Measurements from ENCODE around the gene MTHFSD.
"Not testable (repeated sequence)": the region's sequence is repeated elsewhere in the genome, so short reads cannot be mapped to it uniquely, and the experiment has no call there.

The MTHFSD gene

DNA sequence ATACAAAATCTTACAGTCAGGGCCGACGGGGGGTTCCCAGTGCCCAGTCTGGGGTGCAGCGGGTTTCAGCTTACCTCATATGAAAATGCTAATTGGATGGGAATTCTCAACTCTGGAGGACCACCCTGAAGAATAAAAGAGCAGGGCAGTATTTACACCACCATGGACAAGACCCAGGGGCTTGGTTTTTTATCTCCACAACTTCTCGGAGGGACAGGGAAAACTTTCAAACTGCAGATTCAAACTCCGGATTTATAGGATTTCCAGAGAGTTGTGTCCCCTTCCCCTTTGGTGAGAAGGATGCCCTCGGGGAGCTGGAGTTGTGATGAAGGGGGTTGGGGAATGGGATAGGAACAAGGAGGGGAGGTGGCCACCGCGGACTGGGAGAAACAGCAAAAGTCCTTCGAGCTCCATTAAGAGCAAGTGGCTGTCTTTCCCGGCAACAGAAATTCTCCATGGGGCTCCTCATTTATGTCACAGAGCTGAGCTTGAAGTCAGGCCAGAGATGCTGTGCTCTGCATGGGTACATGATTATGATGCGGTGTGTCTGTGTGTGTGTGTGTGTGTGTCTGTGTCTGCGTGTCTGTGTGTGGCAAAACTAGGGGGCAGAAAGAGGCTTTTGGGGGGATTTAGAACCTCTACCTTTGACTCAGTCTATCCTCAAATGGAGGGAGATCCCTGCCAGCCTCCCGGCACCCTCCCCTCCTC lies 39.0 kb upstream of the MTHFSD start:
- H3K36me3 ChIP-seq (ENCODE audit: insufficient read depth, low read length) = no peaks in the 10 kb centered on the region
- no peaks in the 10 kb centered on the region for H3K4me1 ChIP-seq (ENCODE audit: insufficient read depth, low read length)
- no peaks in the 10 kb centered on the region for H3K27me3 ChIP-seq (ENCODE audit: insufficient read depth, low read length)
- H3K9ac ChIP-seq (ENCODE audit: low read depth, low read length) = no peak overlapping the region
- H3K4me3 ChIP-seq (ENCODE audit: low read length) = no peak overlapping the region
- H3K9me3 ChIP-seq (ENCODE audit: insufficient read depth, low read depth, low read length) = no peaks in the 10 kb centered on the region
- 76% methylated on average over 13 of the region's 13 CpGs for WGBS
- no peak overlapping the region for H3K27ac ChIP-seq (ENCODE audit: low read depth, low read length)

DNA sequence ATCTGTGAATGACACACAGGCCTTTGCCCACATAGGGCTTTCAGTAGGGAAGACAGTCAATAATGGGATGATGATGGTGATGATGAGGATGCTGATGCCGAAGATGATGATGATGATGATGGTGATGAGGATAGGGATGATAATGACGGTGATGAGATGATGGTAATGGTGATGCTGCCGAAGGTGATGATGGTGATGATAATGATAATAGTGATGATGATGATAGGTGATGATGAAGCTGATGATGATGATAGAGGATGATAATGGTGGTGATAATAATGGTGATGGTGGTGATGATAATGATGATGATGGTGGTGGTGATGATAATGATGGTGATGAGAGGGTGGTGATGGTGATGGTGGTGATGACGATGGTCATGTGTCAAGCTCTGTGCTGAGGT lies 36.2 kb upstream of the MTHFSD start:
- Histone ChIP-seq H3K27ac (ENCODE audit: low read depth, low read length) (no peak overlapping the region), H3K4me1 (ENCODE audit: insufficient read depth, low read length) (no peaks in the 10 kb centered on the region)

DNA sequence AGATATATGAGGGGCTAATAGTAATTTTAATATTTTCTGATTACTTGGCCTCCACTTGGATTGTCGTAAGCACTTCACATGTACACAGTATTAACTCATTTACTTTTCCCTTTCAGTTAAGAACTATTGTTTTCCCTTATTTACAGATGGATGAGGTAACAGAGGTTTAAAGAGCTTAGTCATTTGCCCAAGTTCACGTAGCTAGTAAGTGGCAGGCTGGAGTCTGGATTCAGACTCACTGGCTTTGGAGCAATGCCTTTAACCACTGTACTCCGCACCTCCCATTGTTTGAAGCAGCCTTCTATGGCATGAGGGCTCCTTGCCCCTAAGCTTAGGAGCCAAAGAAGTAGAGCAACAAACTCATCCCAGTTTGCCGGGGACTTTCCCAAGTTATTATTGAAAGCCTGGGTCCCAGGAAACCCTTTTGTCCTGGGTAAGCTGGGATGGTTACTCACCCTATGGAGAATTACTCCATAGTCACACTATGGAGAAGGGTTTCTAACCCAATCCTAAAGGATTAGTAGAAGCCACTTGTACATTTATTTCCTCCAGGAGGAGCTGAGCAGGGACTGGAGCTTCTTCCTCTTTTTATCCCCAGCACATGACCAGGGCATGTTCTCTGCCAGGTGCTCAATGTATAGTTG lies 35.6 kb upstream of the MTHFSD start:
- Histone ChIP-seq H3K27ac (ENCODE audit: low read depth, low read length) (no peak overlapping the region), H3K4me1 (ENCODE audit: insufficient read depth, low read length) (no peaks in the 10 kb centered on the region), H3K4me3 (ENCODE audit: low read length) (no peak overlapping the region), H3K27me3 (ENCODE audit: insufficient read depth, low read length) (no peaks in the 10 kb centered on the region), H3K9me3 (ENCODE audit: insufficient read depth, low read depth, low read length) (no peaks in the 10 kb centered on the region), H3K36me3 (ENCODE audit: insufficient read depth, low read length) (no peaks in the 10 kb centered on the region), H3K9ac (ENCODE audit: low read depth, low read length) (no peak overlapping the region)
- WGBS = 85% methylated on average over 3 of the region's 4 CpGs

More for the DNA sequence above, 36.2 kb upstream of the MTHFSD start:
- WGBS = 95% methylated on average over 4 of the region's 4 CpGs
- Histone ChIP-seq H3K9me3 (ENCODE audit: insufficient read depth, low read depth, low read length) (no peaks in the 10 kb centered on the region), H3K9ac (ENCODE audit: low read depth, low read length) (no peak overlapping the region), H3K27me3 (ENCODE audit: insufficient read depth, low read length) (no peaks in the 10 kb centered on the region), H3K4me3 (ENCODE audit: low read length) (no peak overlapping the region), H3K36me3 (ENCODE audit: insufficient read depth, low read length) (no peaks in the 10 kb centered on the region)

DNA sequence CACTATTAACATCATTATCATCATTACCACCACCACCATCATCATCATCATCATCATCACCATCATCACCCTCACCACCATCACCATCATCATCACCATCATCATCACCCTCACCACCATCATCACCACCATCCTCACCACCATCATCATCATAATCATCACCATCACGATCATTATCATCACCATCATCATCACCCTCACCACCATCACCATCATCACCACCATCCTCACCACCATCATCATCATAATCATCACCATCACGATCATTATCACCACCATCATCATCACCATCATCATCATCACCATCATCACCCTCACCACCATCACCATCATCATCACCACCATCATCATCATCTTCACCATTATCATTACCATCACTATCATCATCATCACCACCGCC lies 32.9 kb upstream of the MTHFSD start:
- not testable (repeated sequence) for H3K27ac ChIP-seq (ENCODE audit: low read depth, low read length); H3K4me3 ChIP-seq (ENCODE audit: low read length); H3K9me3 ChIP-seq (ENCODE audit: insufficient read depth, low read depth, low read length); H3K9ac ChIP-seq (ENCODE audit: low read depth, low read length); H3K4me1 ChIP-seq (ENCODE audit: insufficient read depth, low read length); H3K36me3 ChIP-seq (ENCODE audit: insufficient read depth, low read length)
- 93% methylated on average over 3 of the region's 3 CpGs for WGBS
- peaks cover 14% of the 10 kb centered on the region for H3K27me3 ChIP-seq (ENCODE audit: insufficient read depth, low read length)

- Histone ChIP-seq H3K36me3 (ENCODE audit: insufficient read depth, low read length) (no peaks in the 10 kb centered on the region), H3K4me3 (ENCODE audit: low read length) (no peak overlapping the region), H3K4me1 (ENCODE audit: insufficient read depth, low read length) (no peaks in the 10 kb centered on the region), H3K9ac (ENCODE audit: low read depth, low read length) (no peak overlapping the region), H3K9me3 (ENCODE audit: insufficient read depth, low read depth, low read length) (no peaks in the 10 kb centered on the region), H3K27me3 (ENCODE audit: insufficient read depth, low read length) (peaks cover 19% of the 10 kb centered on the region), H3K27ac (ENCODE audit: low read depth, low read length) (no peak overlapping the region)
- WGBS = 92% methylated on average over 3 of the region's 3 CpGs
Measured at GRCh38 chr16:86587487-86587886, 32.5 kb upstream of the MTHFSD start.

GRCh38 chr16:86585821-86586611 lies 31.0 kb upstream of the MTHFSD start:
- 90% methylated on average over 10 of the region's 10 CpGs for WGBS
- Histone ChIP-seq H3K4me3 (ENCODE audit: low read length) (no peak overlapping the region), H3K9me3 (ENCODE audit: insufficient read depth, low read depth, low read length) (no peaks in the 10 kb centered on the region), H3K27ac (ENCODE audit: low read depth, low read length) (no peak overlapping the region), H3K27me3 (ENCODE audit: insufficient read depth, low read length) (peaks cover 33% of the 10 kb centered on the region), H3K4me1 (ENCODE audit: insufficient read depth, low read length) (no peaks in the 10 kb centered on the region), H3K36me3 (ENCODE audit: insufficient read depth, low read length) (no peaks in the 10 kb centered on the region), H3K9ac (ENCODE audit: low read depth, low read length) (no peak overlapping the region)

- WGBS = 91% methylated on average over 12 of the region's 12 CpGs
- Histone ChIP-seq H3K9ac (ENCODE audit: low read depth, low read length) (no peak overlapping the region), H3K27ac (ENCODE audit: low read depth, low read length) (no peak overlapping the region), H3K27me3 (ENCODE audit: insufficient read depth, low read length) (peaks cover 43% of the 10 kb centered on the region), H3K4me3 (ENCODE audit: low read length) (no peak overlapping the region), H3K9me3 (ENCODE audit: insufficient read depth, low read depth, low read length) (no peaks in the 10 kb centered on the region), H3K4me1 (ENCODE audit: insufficient read depth, low read length) (no peaks in the 10 kb centered on the region), H3K36me3 (ENCODE audit: insufficient read depth, low read length) (no peaks in the 10 kb centered on the region)
Measured at GRCh38 chr16:86584726-86585721, 30.0 kb upstream of the MTHFSD start.

DNA sequence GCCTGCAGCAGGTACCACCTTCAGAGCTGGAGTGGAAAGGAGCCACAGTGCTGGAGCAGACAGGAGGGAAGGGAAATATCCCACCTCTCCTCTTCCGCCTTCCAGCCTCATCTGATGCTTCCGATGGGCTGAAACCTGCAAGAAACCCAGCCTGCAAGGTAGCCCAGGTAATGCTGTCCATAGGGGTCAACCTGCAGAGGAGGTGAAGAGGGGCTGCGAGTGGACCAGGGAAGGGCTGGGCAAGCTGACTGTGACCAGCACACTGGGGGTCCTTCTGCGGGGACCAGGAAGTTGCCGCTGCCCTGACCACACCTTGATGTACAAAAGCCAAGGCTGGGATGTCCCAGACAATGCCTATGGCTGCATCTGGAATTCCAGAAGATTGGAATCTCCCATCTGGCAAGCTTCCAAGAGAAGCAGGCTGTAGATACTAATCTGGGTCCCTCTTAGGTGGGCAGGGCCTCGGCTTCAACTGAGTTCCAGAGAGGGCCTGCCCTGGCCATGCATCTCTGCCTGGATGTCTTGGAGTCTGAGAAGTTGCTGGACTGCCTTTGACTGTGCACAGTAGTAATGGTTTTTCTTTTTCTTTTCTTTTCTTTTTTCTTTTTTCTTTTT lies 29.1 kb upstream of the MTHFSD start:
- WGBS = 85% methylated on average over 6 of the region's 6 CpGs
- Histone ChIP-seq H3K9ac (ENCODE audit: low read depth, low read length) (no peak overlapping the region), H3K27me3 (ENCODE audit: insufficient read depth, low read length) (peaks cover 52% of the 10 kb centered on the region), H3K9me3 (ENCODE audit: insufficient read depth, low read depth, low read length) (no peaks in the 10 kb centered on the region), H3K27ac (ENCODE audit: low read depth, low read length) (no peak overlapping the region), H3K4me3 (ENCODE audit: low read length) (no peak overlapping the region), H3K36me3 (ENCODE audit: insufficient read depth, low read length) (no peaks in the 10 kb centered on the region), H3K4me1 (ENCODE audit: insufficient read depth, low read length) (no peaks in the 10 kb centered on the region)

DNA sequence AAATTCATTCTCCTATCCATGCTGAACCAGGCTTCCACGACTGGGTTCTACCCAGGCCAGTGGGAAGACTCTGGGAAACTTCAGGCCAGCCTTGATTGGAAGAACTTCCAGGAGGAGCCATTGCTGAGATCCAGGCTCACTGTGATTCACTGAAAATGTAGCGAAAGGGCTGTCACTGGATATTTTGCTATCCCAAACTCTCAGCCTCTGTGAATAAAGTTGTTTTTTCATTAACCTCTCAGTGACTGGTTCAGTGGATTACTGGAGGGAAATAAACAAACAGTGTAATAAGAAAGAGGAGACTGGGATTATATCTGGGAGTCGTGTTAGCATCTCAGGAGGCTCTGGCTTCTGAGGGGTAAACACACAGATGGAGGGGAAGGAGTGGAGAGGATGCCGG lies 26.4 kb upstream of the MTHFSD start:
- 88% methylated on average over 4 of the region's 4 CpGs for WGBS
- no peak overlapping the region for H3K4me3 ChIP-seq (ENCODE audit: low read length)
- peaks cover 79% of the 10 kb centered on the region for H3K27me3 ChIP-seq (ENCODE audit: insufficient read depth, low read length)
- no peaks in the 10 kb centered on the region for H3K36me3 ChIP-seq (ENCODE audit: insufficient read depth, low read length)
- peaks cover 19% of the 10 kb centered on the region for H3K4me1 ChIP-seq (ENCODE audit: insufficient read depth, low read length)
- no peak overlapping the region for H3K9ac ChIP-seq (ENCODE audit: low read depth, low read length)
- H3K27ac ChIP-seq (ENCODE audit: low read depth, low read length) = no peak overlapping the region
- no peaks in the 10 kb centered on the region for H3K9me3 ChIP-seq (ENCODE audit: insufficient read depth, low read depth, low read length)

DNA sequence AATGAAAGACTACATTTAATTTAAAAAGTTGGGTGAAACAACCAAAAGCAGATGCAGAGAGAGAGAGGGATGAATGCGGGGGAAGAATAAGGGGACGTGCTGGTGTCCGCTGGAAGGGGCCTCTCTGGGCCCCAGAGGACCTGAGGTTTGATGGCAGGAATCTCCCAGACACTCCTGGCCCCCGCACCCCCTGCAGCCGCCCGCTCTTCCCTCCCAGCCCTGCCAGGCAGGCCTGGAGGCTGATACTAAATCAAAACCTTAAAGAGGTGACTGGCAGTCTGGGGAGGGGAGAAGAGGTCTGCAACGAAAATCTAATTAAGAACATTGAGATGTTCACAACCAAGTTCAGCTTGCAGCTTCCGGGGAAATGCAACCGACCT lies 25.7 kb upstream of the MTHFSD start:
- Histone ChIP-seq H3K27ac (ENCODE audit: low read depth, low read length) (no peak overlapping the region), H3K9ac (ENCODE audit: low read depth, low read length) (no peak overlapping the region), H3K36me3 (ENCODE audit: insufficient read depth, low read length) (no peaks in the 10 kb centered on the region), H3K4me3 (ENCODE audit: low read length) (no peak overlapping the region), H3K27me3 (ENCODE audit: insufficient read depth, low read length) (peaks cover 86% of the 10 kb centered on the region), H3K4me1 (ENCODE audit: insufficient read depth, low read length) (peaks cover 19% of the 10 kb centered on the region), H3K9me3 (ENCODE audit: insufficient read depth, low read depth, low read length) (no peaks in the 10 kb centered on the region)
- WGBS = 83% methylated on average over 9 of the region's 9 CpGs
